SW 1271 (cell line): ENCODE data around the gene CCNG1.
"Not testable (repeated sequence)": the region's sequence is repeated elsewhere in the genome, so short reads cannot be mapped to it uniquely, and the experiment has no call there.

Source experiments
- DNase-seq, 2 experiments: peaks; one replicate each; lab custom pipeline; 2025; lab: John Stamatoyannopoulos, UW

CCNG1 gene, protein sequence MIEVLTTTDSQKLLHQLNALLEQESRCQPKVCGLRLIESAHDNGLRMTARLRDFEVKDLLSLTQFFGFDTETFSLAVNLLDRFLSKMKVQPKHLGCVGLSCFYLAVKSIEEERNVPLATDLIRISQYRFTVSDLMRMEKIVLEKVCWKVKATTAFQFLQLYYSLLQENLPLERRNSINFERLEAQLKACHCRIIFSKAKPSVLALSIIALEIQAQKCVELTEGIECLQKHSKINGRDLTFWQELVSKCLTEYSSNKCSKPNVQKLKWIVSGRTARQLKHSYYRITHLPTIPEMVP

DNA sequence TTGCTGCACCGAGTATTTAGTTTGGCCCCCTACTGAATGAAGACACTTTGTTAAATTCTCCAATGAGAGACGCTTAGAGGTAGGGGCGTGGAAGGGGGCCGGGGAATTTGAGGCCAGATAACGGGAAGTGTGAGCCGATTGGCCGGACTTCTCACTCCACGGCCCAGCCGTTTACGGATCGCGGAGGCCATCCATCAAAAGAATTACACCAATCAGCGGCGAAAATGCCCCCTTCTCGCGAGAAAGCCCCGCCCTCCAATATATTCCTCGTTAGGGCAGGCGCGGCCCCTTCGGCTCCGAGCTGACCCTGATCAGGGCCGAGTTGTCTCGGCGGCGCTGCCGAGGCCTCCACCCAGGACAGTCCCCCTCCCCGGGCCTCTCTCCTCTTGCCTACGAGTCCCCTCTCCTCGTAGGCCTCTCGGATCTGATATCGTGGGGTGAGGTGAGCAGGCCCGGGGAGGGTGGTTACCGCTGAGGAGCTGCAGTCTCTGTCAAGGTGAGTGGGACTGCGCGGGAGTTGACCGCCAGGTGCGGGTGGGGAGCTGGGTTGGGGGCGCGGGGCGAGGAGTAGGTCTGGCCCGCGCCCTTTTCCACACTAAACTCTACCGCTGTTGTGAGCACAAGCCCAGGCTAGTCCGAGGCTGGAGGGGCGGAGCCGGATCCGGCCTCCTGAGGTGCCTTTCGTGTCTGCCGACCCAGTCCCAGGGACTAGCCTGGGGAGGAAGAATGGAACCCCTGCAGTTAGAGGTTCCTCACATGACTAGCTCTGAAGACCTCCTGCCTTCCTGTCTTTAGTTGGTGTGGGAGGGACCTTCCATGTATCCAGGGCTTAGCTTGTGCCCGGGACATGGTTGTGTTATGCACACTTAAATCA is at the start of gene CCNG1:
CCNG1 (plus strand) TSS at position 287 of the 874 bp plus-strand sequence. CDS start 1,662 bp downstream, outside the sequence.
- peak; percentile 96 to 99 for DNase-seq

DNA sequence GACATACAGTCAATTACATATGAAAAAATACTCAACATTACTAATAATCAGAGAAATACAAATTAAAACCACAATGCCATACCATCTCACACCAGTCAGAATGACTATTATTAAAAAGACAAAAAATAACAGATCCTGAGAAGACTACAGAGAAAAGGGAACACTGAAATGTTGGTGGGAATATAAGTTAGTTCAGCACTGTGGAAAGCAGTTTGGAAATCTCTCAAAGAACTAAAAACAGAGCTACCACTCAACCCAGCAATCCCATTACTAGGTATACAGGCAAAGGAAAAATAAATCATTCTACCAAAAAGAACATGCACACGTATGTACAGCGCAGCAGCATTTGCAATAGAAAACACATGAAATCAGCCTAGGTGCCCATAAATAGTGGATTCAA is 41.6 kb upstream of the CCNG1 start:
- DNase-seq, result no peak

DNA sequence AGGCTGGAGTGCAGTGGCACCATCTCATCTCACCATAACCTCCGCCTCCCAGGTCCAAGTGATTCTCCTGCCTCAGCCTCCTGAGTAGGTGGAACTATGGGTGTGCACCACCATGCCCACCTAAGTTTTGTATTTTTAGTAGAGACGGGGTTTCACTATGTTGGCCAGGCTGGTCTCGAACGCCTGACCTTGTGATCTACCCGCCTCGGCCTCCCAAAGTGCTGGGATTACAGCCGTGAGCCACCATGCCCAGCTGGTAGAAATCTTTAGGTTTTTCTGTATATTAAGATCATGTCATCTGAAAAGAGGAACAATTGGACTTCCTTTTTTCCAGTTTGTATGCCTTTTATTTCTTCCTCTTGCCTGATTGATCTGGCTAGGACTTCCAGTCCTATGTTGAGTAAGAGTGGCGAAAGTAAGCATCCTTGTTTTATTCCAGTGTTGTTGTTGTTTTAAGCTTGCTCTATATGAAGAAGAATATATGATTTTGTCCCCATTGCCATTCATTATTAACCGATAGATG is 40.5 kb upstream of the CCNG1 start:
- DNase-seq, result not testable (repeated sequence)

DNA sequence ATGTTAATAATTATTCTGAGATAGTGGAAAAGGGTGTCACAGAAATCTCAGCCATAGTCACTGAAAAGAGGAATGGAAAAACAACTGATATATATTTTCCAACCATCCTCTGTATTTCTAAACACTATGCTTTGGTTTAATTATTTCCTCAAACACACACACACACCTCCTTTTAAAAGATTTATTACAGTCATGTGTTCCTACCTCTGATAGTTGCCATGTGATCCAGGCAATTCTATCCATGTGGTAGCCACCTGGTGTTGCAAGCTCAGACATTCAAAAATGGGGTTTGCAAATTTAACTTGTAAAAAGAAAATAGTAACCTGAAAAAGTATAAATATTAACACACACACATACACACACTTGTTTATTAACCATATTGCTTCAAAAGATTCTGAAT is 40.0 kb upstream of the CCNG1 start:
- DNase-seq, result no peak

DNA sequence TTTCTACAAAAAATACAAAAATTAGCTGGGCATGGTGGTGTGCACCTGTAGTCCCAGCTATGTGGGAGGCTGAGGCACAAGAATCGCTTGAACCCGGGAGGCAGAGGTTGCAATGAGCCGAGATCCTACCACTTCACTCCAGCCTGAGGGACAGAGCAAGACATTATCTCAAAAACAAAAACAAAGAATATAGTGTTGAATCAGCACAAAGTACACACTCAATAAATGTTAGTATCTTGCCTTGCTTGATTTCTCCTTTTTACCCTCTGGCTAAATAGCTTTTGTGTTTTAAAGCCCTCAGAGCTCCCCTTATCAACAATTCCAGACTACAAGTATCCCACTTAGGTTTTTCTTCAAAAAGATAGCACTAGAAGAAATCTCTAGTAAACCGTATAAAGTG is 37.5 kb upstream of the CCNG1 start:
- DNase-seq, result no peak

DNA sequence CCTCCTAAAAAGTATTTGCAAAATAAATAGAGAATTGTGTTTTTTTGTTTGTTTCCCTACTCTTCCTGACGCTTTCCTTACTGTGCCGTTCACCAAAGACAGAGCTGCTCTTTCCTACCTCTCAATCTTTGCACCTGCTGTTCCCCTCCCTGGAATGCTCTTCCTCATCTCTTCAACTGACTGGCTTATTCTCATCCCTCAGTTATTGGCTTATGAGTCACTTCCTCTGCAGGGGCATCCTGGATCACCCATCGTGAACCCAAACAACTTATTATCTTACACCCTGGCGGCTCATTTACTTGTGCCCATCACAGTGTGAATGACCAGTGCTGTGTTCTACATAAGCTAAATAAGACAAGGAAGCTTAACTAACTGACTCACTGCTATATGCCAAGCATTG is 36.1 kb upstream of the CCNG1 start:
- DNase-seq, result peak in 1 of 2 experiments; percentile 18

DNA sequence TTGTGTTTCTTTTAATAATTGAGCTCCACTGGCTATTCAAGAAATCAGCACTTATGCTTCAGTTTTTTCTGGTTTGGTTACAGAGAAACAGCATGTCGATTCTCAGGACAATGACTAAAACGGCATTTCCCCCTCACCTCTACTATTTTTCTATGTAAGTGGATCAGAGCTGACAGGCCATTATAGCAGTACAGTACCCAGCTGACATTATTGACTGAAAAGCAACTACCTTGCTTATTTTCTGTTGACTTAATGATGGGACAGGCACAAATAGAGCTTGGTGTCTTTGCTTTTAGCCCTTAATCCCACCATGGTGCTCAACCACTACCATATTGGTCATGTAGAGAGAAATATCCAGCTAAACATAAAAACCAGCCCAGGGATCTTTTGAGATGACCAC is 35.4 kb upstream of the CCNG1 start:
- no peak for DNase-seq

DNA sequence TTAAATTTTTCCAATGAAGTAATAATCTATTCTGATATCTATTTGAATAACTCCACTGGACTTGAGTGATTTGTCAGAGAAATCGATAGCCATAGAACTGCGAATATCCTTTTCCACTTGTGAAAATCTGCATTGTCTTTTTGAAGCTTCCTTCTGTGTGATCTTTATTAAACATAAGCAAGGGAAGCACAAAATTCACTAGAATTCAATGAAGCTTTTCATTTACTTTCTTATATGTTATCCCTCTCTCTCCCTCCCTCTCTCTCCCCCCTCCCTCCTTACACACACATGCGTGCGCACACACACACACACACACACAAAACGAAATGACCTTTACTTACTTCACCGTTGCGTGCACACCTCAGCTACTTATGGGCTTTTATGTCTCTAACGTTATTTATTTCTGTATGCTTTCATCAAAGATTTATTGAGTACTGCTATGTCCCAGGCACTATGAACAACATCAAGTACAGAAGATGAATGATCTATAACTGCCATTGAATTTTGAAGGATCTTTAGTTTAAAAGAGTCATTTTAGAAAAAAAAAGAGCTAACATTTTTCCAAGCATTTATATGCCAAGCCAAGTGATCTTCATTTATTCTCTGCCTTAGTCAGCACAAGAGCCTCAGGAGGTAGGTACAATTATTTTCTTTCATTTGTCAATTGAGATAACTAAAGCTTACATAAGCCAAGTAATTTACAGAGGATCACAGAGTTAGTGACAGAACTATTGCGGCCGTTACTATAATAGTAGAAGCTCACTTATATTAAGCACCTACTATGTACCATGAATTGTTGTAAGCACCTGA is 32.8 kb upstream of the CCNG1 start:
- DNase-seq, result no peak

DNA sequence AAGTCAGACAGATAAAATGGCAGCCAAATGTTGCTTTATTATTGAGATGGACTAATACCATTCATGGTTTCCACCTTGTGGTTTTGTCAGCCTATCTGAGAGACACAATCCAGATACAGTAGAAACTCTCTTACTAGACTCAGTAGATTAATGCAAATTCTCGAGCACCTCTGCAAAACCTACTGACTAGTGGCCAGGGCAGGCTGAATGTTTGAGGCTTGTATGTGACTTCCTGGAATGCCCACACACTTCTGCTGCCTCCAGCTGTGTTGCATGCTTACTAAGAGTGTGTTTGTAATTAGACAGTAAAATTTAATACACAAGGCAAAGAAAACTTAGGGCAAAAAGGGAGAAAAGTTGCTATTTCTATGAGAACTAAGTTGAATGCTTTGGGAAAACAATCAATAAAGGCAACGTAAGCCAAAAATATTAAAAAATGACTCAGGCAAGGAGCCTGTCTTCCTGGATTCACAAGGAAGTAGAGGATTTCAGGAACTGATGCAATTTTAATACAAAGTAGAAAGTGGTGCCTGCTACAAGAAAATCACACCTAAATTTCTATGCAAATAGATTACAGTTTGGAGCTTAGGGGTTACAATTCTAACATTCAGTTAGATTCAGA is 30.2 kb upstream of the CCNG1 start:
- no peak for DNase-seq

DNA sequence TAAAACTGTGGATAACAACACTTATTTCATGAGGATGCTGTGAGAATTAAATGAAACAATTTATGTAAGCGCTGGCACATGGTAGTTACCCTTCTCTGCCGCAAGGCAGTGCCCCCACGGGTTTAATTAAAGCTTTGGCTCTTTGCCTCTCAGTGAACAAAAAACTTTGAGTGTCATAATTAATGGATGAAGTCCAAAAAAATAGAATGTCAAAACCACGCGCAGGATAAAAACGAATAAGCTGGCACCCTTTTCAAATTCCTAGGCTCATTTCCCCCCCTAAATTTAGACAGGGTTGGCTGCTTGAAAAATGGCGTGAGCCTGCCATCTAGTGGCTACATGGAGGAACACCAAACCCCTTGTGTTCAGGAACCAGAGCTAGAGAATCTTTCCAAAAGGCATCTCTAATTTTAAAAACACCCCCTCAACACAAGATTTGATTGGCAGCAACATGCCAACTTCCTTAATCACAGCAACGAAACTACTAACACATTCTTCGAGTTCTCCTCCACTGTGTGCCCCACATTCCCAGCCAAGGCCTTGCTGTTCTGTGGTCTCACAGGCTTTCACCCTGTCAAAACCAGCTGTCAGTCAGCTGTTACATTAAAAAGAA is 29.0 kb upstream of the CCNG1 start:
- DNase-seq, result peak in 1 of 2 experiments; percentile 79

DNA sequence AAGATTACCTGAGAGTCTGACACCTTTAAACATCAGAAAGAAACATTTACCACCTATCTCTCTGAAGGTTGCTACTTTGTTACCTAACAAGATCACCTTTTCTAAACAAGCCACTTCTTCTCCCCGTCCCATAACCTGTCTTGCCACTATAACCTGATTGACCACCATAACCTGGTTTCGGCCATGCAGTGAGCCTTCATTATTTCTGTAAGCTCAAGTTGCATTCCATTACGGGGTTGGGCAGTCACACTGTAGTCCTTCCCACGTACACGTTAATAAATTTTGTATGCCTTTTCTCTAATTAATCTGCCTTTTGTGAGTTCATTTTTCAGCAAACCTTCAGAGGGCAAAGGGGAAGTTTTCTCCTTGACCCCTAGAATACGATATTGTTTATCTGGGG is 28.0 kb upstream of the CCNG1 start:
- DNase-seq, result no peak

DNA sequence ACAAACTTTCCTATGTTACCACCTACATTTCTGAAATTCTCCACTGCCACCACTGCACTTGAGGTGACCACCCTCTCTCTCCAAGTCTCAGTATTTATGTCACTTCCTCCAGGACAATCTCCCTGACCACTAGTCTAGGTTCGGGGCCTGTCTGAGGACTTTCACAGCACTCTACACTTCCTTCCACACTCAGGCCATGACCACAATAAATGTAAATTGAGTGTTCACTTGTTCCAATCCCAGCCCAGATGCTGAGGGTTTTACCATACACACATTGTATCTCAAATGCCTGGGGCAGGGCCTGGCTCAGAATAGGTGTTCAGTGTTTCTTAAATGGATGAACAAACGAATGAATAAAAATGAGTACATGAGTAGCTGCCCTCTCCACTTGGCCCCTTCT is 26.9 kb upstream of the CCNG1 start:
- no peak for DNase-seq

DNA sequence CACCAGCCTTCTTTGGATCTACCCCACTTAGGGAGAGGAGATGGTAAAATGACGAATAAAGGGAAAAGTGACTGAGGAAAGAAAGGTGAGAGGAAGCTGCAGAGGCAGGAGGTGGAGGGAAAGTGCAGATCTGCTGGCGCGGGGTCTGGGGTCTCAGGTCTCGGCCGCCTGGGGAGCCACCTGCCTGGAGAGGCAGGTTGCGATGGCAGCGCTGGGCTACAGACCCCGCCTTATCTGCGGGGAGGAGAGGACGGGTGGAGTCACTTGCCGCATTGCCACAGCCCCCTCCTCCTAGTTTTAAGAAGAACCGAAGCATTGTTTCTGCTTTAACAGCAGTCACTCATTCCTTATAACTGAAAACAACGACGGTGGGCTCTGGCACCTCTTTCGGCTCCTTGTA is 21.7 kb upstream of the CCNG1 start:
- DNase-seq, result not testable (repeated sequence)

DNA sequence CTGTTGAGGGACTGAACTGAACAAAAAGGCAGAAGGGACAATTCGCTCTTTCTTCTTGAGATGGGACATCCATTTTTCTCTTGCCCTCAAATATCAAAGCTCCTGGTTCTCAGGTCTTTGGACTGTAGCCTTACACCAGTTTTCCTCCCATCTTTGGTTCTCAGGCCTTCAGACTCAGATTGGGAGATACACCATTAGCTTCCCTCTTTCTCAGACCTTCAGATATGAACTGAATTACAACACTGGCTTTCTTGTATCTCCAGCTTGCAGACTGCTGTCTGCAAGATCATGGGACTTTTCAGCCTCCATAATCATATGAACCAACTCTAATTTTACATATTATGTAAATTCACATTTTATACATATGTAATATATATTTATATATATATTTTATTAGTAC is 12.6 kb upstream of the CCNG1 start:
- no peak for DNase-seq

DNA sequence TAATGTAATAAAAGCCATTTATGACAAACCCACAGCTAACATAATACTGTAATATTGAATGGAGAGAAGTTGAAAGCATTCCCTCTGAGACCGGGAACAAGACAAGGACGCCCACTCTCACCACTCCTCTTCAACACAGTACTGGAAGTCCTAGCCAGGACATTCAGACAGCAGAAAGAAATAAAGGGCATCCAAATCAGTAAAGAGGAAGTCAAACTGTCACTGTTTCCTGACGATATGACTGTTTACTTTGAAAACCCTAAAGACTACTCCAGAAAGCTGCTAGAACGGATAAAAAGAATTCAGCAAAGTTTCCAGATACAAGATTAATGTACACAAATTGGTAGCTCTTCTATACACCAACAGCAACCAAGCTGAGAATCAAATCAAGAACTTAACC is 11.3 kb upstream of the CCNG1 start:
- not testable (repeated sequence) for DNase-seq

DNA sequence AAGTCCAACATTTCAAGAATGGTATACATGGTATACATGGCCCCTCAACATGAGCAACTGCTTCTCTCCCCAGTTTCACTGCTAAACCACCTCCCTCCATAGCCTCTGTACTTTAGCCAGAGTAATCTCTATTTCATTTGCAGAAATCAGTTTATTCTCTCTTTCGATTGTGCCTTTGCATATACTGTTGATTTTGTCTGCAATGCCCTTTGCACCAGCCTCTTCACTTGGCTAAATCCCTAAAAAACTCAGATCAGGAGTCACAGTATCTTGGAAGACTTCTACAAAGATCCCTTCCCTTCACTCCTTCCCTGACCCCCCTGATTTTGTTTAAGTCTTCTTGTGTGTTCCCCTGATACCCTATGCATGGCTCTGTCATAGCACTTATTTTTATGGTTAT is 4.9 kb upstream of the CCNG1 start:
- no peak for DNase-seq

DNA sequence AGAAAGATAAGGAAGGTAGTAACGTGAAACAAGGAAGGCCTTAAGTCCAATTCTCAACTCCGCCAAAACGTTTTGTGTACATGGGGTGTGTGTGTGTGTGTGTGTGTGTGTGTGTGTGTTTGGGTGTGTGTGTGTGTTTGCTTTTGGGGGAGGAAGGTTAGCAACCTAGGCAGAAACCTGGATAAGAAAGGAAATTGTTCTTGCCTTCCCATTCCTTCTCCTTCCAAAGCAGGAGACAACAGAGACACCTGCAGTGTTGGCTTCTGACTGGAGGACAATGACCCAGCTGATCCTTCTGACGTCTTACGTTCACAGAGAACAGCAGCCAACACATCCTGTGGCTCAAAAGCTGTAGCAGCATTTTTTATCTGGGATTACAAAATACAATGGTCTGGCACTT is 4.1 kb upstream of the CCNG1 start:
- no peak for DNase-seq

DNA sequence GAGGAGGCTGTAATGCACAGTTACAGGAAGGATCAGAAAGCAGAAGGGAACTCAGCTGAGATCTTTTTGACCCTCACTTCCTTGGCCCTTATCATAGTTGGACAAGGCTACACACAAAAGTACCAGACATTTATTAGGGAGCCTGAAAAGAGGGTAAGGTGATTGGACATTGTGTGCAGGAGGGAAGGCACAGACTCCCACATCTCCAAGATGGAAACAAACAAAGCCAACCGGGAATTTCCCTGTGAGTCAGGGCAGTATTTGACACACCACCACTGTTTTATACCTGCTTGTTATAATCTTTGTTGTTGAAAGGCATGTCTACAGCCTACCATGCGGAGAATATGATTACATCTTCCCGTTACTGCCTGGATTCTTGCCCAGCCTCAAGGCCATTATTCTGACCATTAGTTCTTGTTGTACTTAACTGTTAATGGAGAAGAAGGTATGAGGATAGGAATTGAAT is 3.0 kb upstream of the CCNG1 start:
- no peak for DNase-seq

DNA sequence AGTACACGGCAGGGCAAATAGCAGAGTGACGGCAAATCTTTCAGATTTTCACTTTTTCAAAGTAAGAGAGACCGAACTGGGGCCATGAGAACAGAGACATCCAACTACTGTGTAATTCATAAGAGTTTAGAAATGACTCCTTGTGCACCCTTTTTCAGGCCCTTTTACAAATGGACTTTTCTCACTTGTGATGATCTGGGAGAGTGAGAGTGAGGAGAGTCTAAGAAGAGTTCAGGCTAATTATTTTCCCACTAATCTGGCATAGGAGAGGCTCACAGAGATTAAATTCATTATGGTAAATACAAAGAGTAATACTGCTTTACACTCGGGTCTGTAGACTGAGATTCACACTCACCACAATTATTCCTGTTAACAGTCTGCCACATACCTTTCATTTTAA is 880 bp upstream of the CCNG1 start:
- DNase-seq, result no peak

DNA sequence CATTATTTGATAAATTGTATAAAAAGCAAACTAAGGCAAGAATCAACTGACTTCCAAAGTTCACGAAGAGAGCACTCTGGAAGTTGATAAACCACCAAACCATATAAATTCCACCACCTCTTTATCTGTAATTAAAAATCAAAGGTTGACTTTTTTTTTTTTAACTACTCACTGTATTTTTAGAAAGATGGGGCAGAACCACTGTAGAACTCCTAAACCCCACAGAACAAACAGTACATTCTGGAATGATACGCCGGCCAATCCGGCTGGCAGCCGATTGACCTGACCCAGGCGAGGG is 435 bp upstream of the CCNG1 start:
- DNase-seq, result no peak

DNA sequence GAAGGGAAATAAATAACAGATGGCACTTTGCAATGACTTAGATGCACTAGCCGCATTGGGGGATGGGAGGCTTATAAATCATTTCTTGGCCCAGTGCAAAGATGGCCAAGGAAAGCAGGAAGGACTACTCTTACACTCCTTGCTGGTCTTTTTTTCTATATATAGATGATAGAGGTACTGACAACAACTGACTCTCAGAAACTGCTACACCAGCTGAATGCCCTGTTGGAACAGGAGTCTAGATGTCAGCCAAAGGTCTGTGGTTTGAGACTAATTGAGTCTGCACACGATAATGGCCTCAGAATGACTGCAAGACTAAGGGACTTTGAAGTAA is 1.7 kb downstream of the CCNG1 start:
- DNase-seq, result no peak

DNA sequence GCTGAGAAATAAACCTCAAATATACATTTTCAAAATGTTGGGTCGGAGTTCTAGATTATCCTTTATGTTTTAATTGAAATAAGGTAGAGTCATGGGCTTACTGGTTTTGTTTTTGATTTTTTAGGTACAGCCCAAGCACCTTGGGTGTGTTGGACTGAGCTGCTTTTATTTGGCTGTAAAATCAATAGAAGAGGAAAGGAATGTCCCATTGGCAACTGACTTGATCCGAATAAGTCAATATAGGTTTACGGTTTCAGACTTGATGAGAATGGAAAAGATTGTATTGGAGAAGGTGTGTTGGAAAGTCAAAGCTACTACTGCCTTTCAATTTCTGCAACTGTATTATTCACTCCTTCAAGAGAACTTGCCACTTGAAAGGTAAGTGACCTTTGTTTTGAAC is 3.6 kb downstream of the CCNG1 start:
- no peak for DNase-seq
